Smooth muscle cell (in vitro differentiated cells): ENCODE results near the gene OTUD1. TPM values are rescaled to one million over a fixed set of nuclear protein-coding genes. Genes with fewer than 3 reads are reported as not detected.

Source experiments
- DNase-seq: peaks from one replicate; lab custom pipeline; 2025; ENCODE audit not compliant: unreplicated experiment; lab: John Stamatoyannopoulos, UW
- H2AFZ ChIP-seq: fragments of 200-600 bp; sonication (generic); 2 replicates; pipeline ENCODE4 v1.6.0; 2016; ENCODE audit warnings: antibody characterized with exemption, low read depth, mild to moderate bottlenecking
- H3F3A ChIP-seq: fragments of 200-600 bp; sonication (generic); 2 replicates; pipeline ENCODE4 v1.6.0; 2017; ENCODE audit warnings: antibody characterized with exemption, low read depth
- H3K27ac ChIP-seq: fragments of 200-600 bp; sonication (generic); 2 replicates; pipeline ENCODE4 v1.5.1; 2016; ENCODE audit warnings: low read depth, mild to moderate bottlenecking
- H3K27me3 ChIP-seq: fragments of 200-600 bp; sonication (generic); 2 replicates; pipeline ENCODE4 v1.6.1; 2016; ENCODE audit warnings: low read depth, mild to moderate bottlenecking
- H3K36me3 ChIP-seq: fragments of 200-600 bp; sonication (generic); 2 replicates; pipeline ENCODE4 v1.5.1; 2016; ENCODE audit warnings: low read depth
- H3K4me1 ChIP-seq: fragments of 200-600 bp; sonication (generic); 2 replicates; pipeline ENCODE4 v1.5.1; 2016; ENCODE audit warnings: low read depth
- H3K4me2 ChIP-seq: fragments of 200-600 bp; sonication (generic); 2 replicates; pipeline ENCODE4 v1.6.0; 2016; ENCODE audit warnings: mild to moderate bottlenecking
- H3K4me3 ChIP-seq: fragments of 200-600 bp; sonication (generic); 2 replicates; pipeline ENCODE4 v1.5.1; 2016; ENCODE audit warnings: mild to moderate bottlenecking
- H3K79me2 ChIP-seq: fragments of 200-600 bp; sonication (generic); 2 replicates; pipeline ENCODE4 v1.6.0; 2016; ENCODE audit warnings: low read depth, mild to moderate bottlenecking
- H3K9ac ChIP-seq: fragments of 200-600 bp; sonication (generic); 2 replicates; pipeline ENCODE4 v1.6.0; 2016; ENCODE audit warnings: low read depth
- H3K9me3 ChIP-seq: fragments of 200-600 bp; sonication (generic); replicated peaks from 2 replicates; pipeline ENCODE4 v1.5.1; 2016; ENCODE audit warnings: low read depth
- H4K20me1 ChIP-seq: fragments of 200-600 bp; sonication (generic); 2 replicates; pipeline ENCODE4 v1.6.0; 2016; ENCODE audit warnings: low read depth
- CTCF ChIP-seq: fragments of 200-600 bp; sonication (generic); IDR thresholded peaks from 2 replicates; pipeline ENCODE4 v1.5.1; 2017; ENCODE audit warnings: borderline replicate concordance, mild to moderate bottlenecking, antibody characterized with exemption; ENCODE audit not compliant: insufficient read depth, poor library complexity, severe bottlenecking
- WGBS: methylation state at CpG from one replicate; pipeline ENCODE4 v1.1.7; 2016; ENCODE audit warnings: low lambda C conversion rate; 5-methylcytosine and 5-hydroxymethylcytosine counted together
- polyA plus RNA-seq: library from polyadenylated mRNA; unstranded; fragments of >200 nt; fragmentation: Nextera tagmentation; extraction: Ambion mirVana; gene quantifications from 2 replicates; pipeline ENCODE4 v1.2.1, GENCODE V29; 2016
- total RNA-seq: library from RNA; depleted of rRNA; stranded (reverse); fragments of >200 nt; gene quantifications from 2 replicates; pipeline ENCODE4 v1.2.3, GENCODE V29; 2014

OTUD1 gene
- total and polyA plus RNA-seq, 2 experiments from 2014 or later, result 11.6 to 14.0 TPM

- no peak overlapping the region for H2AFZ ChIP-seq
- no peaks in the 10 kb centered on the region for H3K36me3 ChIP-seq
- no peaks in the 10 kb centered on the region for H3K27me3 ChIP-seq
- H4K20me1 ChIP-seq, result no peaks in the 10 kb centered on the region
- WGBS, result 93% methylated on average over 3 of the region's 3 CpGs
- no peak for DNase-seq
- H3K79me2 ChIP-seq, result no peaks in the 10 kb centered on the region
- H3F3A ChIP-seq, result no peaks in the 10 kb centered on the region
- no peak overlapping the region for H3K27ac ChIP-seq
- H3K4me3 ChIP-seq, result no peak overlapping the region
- H3K9ac ChIP-seq, result no peak overlapping the region
- no peak for TF ChIP-seq CTCF
- H3K4me2 ChIP-seq, result no peak overlapping the region
- no peaks in the 10 kb centered on the region for H3K4me1 ChIP-seq
- H3K9me3 ChIP-seq, result no peaks in the 10 kb centered on the region
Measured at GRCh38 chr10:23432639-23433038, 6.2 kb upstream of the OTUD1 start.

- Histone ChIP-seq H3K4me2 (no peak overlapping the region), H2AFZ (no peak overlapping the region), H3K4me3 (no peak overlapping the region), H4K20me1 (no peaks in the 10 kb centered on the region), H3K9ac (no peak overlapping the region), H3K27me3 (no peaks in the 10 kb centered on the region), H3K27ac (no peak overlapping the region), H3K9me3 (no peaks in the 10 kb centered on the region), H3K79me2 (no peaks in the 10 kb centered on the region), H3F3A (no peaks in the 10 kb centered on the region), H3K36me3 (no peaks in the 10 kb centered on the region), H3K4me1 (no peaks in the 10 kb centered on the region)
- WGBS, result 93% methylated on average over 2 of the region's 2 CpGs
- TF ChIP-seq CTCF, result no peak
- no peak for DNase-seq
Measured at GRCh38 chr10:23433701-23434100, 5.2 kb upstream of the OTUD1 start.

- Histone ChIP-seq H2AFZ (no peak overlapping the region), H3K36me3 (no peaks in the 10 kb centered on the region), H3K27ac (no peak overlapping the region), H3K9me3 (no peaks in the 10 kb centered on the region), H3F3A (no peaks in the 10 kb centered on the region), H3K4me2 (no peak overlapping the region), H3K9ac (no peak overlapping the region), H3K4me3 (no peak overlapping the region), H3K79me2 (peaks cover under 1% of the 10 kb centered on the region), H4K20me1 (peaks cover 3% of the 10 kb centered on the region), H3K4me1 (no peaks in the 10 kb centered on the region), H3K27me3 (no peaks in the 10 kb centered on the region)
- WGBS, result 95% methylated on average over 1 of the region's 1 CpG
- DNase-seq, result no peak
- TF ChIP-seq CTCF, result no peak
Measured at GRCh38 chr10:23435378-23435777, 3.5 kb upstream of the OTUD1 start.

GRCh38 chr10:23436983-23437382 lies 1.9 kb upstream of the OTUD1 start:
- Histone ChIP-seq H3K79me2 (peaks cover 16% of the 10 kb centered on the region), H3K4me1 (peaks cover 15% of the 10 kb centered on the region), H3K4me3 (no peak overlapping the region), H3K36me3 (no peaks in the 10 kb centered on the region), H3K9ac (no peak overlapping the region), H3F3A (no peaks in the 10 kb centered on the region), H3K27ac (no peak overlapping the region), H2AFZ (no peak overlapping the region), H3K27me3 (no peaks in the 10 kb centered on the region), H3K9me3 (no peaks in the 10 kb centered on the region), H3K4me2 (no peak overlapping the region), H4K20me1 (peaks cover 19% of the 10 kb centered on the region)
- DNase-seq, result no peak
- TF ChIP-seq CTCF, result no peak
- 86% methylated on average over 4 of the region's 4 CpGs for WGBS
